ENCODE measurements around the gene UBN2.
A peak's percentile ranks its signal among the peaks of the same experiment; 100 is the strongest.
"Not testable (repeated sequence)": the region's sequence is repeated elsewhere in the genome, so short reads cannot be mapped to it uniquely, and the experiment has no call there.

The UBN2 gene

DNA sequence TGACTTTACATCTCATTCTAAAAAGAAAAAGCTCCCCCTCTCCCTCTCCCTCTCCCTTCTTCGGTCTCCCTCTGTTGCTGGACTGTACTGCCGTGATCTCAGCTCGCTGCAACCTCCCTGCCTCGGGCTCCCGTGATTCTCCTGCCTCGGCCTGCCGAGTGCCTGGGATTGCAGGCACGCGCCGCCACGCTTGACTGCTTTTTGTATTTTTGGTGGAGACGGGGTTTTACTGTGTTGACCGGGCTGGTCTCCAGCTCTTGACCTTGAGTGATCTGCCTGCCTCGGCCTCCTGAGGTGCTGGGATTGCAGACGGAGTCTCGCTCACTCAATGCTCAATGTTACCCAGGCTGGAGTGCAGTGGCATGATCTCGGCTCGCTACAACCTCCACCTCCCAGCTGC, 6.2 kb upstream of the UBN2 start:
- H3K36me3 Mint-ChIP-seq, H3K9me3 Mint-ChIP-seq, H3K4me3 Mint-ChIP-seq, H3K4me1 Mint-ChIP-seq, DNase-seq, CTCF ChIA-PET, H3K27ac Mint-ChIP-seq: not testable (repeated sequence)
- H3K27me3 Mint-ChIP-seq: peaks cover 28% of the 10 kb centered on the region

GRCh38 chr7:139225286-139226157, 5.5 kb upstream of the UBN2 start:
- H3K27me3 Mint-ChIP-seq: peaks cover 28% of the 10 kb centered on the region
- H3K9me3 Mint-ChIP-seq, H3K27ac Mint-ChIP-seq, H3K4me1 Mint-ChIP-seq, H3K4me3 Mint-ChIP-seq, DNase-seq, CTCF ChIA-PET, H3K36me3 Mint-ChIP-seq: not testable (repeated sequence)

- H3K9me3 Mint-ChIP-seq, CTCF ChIA-PET, H3K27ac Mint-ChIP-seq, H3K36me3 Mint-ChIP-seq, H3K4me3 Mint-ChIP-seq, DNase-seq, H3K4me1 Mint-ChIP-seq: not testable (repeated sequence)
- peaks cover 33% of the 10 kb centered on the region for H3K27me3 Mint-ChIP-seq
These were observed 4.9 kb upstream of the UBN2 start for GRCh38 chr7:139226158-139226515.

- H3K27ac Mint-ChIP-seq, H3K9me3 Mint-ChIP-seq, H3K4me1 Mint-ChIP-seq, CTCF ChIA-PET, DNase-seq, H3K4me3 Mint-ChIP-seq, H3K36me3 Mint-ChIP-seq: not testable (repeated sequence)
- H3K27me3 Mint-ChIP-seq: peaks cover 36% of the 10 kb centered on the region
These were observed 4.0 kb upstream of the UBN2 start for GRCh38 chr7:139226988-139227488.

DNA sequence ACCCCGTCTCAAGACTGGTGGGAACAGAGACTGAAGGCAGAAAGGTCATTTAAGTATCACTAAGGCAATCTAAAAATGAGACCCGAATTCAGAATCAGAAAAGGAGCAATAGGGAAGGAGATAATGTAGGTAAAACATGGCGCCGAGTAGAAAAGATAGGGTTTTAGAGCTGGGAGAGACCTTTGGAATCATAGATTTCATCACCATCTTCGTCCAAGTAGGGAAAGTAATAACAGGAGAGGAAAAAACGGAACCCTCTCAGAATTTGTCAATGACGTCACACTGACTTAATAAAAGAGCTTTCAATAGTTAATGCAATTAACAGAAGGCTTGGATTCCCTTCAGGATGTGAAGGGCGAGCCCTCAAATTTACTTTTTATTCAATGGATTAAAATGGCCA, 1.0 kb upstream of the UBN2 start:
- peaks cover 23% of the 10 kb centered on the region for H3K4me1 Mint-ChIP-seq
- H3K9me3 Mint-ChIP-seq: no peaks in the 10 kb centered on the region
- no peak overlapping the region for H3K27ac Mint-ChIP-seq
- peak overlapping the region; percentile 98 for H3K4me3 Mint-ChIP-seq
- no peak for DNase-seq
- peaks cover 3% of the 10 kb centered on the region for H3K36me3 Mint-ChIP-seq
- H3K27me3 Mint-ChIP-seq: peaks cover 28% of the 10 kb centered on the region
- CTCF ChIA-PET: interaction anchor here (1.2 kb wide), 1 partner anchor 109 kb away, joined by 3 read pairs; no protein-coding TSS in a partner anchor

- CTCF ChIA-PET: interaction anchor here (1.2 kb wide), 1 partner anchor 108 kb away, joined by 3 read pairs; no protein-coding TSS in a partner anchor
- Mint-ChIP-seq H3K9me3 (no peaks in the 10 kb centered on the region), H3K27ac (peak overlapping the region; percentile 22), H3K4me1 (peaks cover 23% of the 10 kb centered on the region), H3K36me3 (peaks cover 3% of the 10 kb centered on the region), H3K27me3 (peaks cover 24% of the 10 kb centered on the region), H3K4me3 (peak overlapping the region; percentile 98)
- DNase-seq: no peak
These were observed 608 bp upstream of the UBN2 start for GRCh38 chr7:139230484-139230773.

GRCh38 chr7:139231513-139232376, 708 bp downstream of the UBN2 start:
- H3K27ac Mint-ChIP-seq: peak overlapping the region; percentile 80
- H3K4me3 Mint-ChIP-seq: peak overlapping the region; percentile 98
- peaks cover 6% of the 10 kb centered on the region for H3K36me3 Mint-ChIP-seq
- H3K27me3 Mint-ChIP-seq: peaks cover 21% of the 10 kb centered on the region
- peak; percentile 40 for DNase-seq
- H3K4me1 Mint-ChIP-seq: peaks cover 25% of the 10 kb centered on the region
- H3K9me3 Mint-ChIP-seq: no peaks in the 10 kb centered on the region
- CTCF ChIA-PET: interaction anchor here (0.8 to 1.0 kb wide), 2 partner anchors 109 to 157 kb away, joined by 3 read pairs; no protein-coding TSS in a partner anchor

- Mint-ChIP-seq H3K27ac (peak overlapping the region; percentile 80), H3K27me3 (peaks cover 20% of the 10 kb centered on the region), H3K9me3 (no peaks in the 10 kb centered on the region), H3K4me1 (peaks cover 25% of the 10 kb centered on the region), H3K36me3 (peaks cover 6% of the 10 kb centered on the region), H3K4me3 (peak overlapping the region; percentile 93)
- no peak for DNase-seq
- CTCF ChIA-PET: interaction anchor here (0.8 to 1.0 kb wide), 2 partner anchors 108 to 157 kb away, joined by 3 read pairs; no protein-coding TSS in a partner anchor
These were observed 1.3 kb downstream of the UBN2 start for GRCh38 chr7:139232377-139232717.

DNA sequence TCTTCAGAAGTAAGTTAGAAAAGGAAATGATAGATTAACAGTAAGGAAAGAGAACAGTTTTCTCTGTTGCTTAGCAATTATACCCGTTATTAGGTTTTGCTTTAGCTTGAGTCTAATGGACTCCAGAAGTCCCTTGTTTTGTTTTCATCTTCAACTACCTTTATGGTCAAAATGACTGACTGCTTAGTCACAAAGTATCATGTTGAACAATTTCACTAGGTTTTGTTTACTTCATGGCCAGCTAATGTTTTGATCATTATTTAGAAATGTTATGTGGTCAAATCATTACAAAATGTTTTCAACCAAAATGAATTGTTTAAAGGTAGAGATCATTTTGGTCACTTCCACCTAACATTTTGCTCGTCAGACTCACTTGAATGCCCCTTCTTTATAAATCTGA, 1.9 kb downstream of the UBN2 start:
- DNase-seq: no peak
- Mint-ChIP-seq H3K4me3 (peak overlapping the region; percentile 93), H3K27me3 (peaks cover 16% of the 10 kb centered on the region), H3K27ac (no peak overlapping the region), H3K4me1 (peaks cover 25% of the 10 kb centered on the region), H3K36me3 (peaks cover 11% of the 10 kb centered on the region), H3K9me3 (no peaks in the 10 kb centered on the region)
- CTCF ChIA-PET: interaction anchor here (0.8 to 1.0 kb wide), 2 partner anchors 107 to 158 kb away, joined by 3 read pairs; no protein-coding TSS in a partner anchor

DNA sequence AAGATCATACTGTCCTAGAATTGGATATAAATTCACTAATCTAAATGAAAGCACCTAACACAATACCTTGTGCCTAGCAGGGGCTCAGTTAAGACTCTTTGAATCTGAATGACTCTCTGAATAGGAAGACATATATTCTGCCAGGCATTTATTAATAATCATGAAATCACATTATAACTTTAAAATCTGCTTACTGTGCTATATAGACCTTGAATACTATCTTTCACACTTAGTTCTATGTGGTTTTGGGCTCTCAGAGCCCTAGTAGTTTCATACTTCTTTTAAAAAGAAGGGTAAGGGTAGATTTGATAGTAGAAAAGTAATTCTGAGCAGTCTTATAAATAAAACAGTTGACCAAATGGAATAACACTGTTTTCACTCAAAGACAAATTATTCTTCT, 10.2 kb downstream of the UBN2 start:
- CTCF ChIA-PET: no interaction called here
- no peaks in the 10 kb centered on the region for H3K27me3 Mint-ChIP-seq
- no peak overlapping the region for H3K27ac Mint-ChIP-seq
- no peaks in the 10 kb centered on the region for H3K9me3 Mint-ChIP-seq
- H3K4me1 Mint-ChIP-seq: peaks cover 4% of the 10 kb centered on the region
- DNase-seq: no peak
- H3K36me3 Mint-ChIP-seq: peaks cover 32% of the 10 kb centered on the region
- H3K4me3 Mint-ChIP-seq: no peak overlapping the region

DNA sequence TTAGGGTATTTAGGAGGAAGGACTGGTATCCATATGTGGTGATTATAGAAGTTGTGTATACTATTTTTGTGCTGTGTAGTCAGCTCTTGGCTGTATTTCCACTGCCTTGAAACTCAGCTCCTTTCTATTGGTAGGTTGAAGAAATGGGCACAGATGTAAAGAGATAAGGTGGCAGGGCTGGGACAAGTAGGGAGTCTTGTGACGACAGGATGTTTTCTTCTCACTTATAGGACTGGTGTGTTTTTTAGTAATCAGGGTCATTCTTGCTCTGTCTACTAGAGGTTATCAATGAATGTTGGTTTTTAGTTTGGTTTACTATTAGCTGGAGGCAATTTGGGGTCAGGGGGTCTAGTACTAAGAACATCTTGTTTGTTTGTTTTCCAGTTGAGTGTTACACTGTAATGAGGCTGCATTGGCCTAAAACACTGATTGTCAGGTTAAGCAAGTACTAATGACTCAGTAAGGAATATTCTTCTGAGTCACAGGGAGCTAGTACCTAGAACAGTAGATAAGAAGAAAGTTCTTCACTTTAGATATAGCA, 11.8 kb downstream of the UBN2 start:
- Mint-ChIP-seq H3K4me3 (no peak overlapping the region), H3K27ac (no peak overlapping the region)

DNA sequence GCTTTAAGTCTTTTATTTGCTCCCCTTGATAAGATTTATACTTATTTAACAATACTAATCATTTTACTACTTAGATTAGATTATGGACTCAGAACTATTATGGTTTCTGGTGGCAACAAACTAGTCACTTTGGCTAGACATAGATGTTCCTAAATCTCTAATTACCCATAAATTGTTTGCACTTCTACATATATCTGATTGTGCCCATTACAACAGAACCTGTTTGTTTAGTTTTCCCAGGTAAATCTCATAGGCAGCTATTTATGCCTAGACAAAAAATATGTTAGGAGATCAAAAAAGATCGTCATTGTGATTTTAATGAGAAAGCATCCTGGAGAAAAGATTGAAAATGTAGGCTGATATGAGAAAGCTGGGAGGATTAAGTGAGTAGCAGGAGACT, 14.4 kb downstream of the UBN2 start:
- H3K27me3 Mint-ChIP-seq: no peaks in the 10 kb centered on the region
- no peaks in the 10 kb centered on the region for H3K9me3 Mint-ChIP-seq
- DNase-seq: no peak
- peaks cover 4% of the 10 kb centered on the region for H3K4me1 Mint-ChIP-seq
- peaks cover 26% of the 10 kb centered on the region for H3K36me3 Mint-ChIP-seq
- CTCF ChIA-PET: no interaction called here
- H3K27ac Mint-ChIP-seq: no peak overlapping the region
- no peak overlapping the region for H3K4me3 Mint-ChIP-seq

More for the DNA sequence above, 11.8 kb downstream of the UBN2 start:
- no peak for DNase-seq
- no peaks in the 10 kb centered on the region for H3K9me3 Mint-ChIP-seq
- H3K4me1 Mint-ChIP-seq: peaks cover 4% of the 10 kb centered on the region
- H3K27me3 Mint-ChIP-seq: no peaks in the 10 kb centered on the region
- CTCF ChIA-PET: no interaction called here
- peaks cover 32% of the 10 kb centered on the region for H3K36me3 Mint-ChIP-seq

DNA sequence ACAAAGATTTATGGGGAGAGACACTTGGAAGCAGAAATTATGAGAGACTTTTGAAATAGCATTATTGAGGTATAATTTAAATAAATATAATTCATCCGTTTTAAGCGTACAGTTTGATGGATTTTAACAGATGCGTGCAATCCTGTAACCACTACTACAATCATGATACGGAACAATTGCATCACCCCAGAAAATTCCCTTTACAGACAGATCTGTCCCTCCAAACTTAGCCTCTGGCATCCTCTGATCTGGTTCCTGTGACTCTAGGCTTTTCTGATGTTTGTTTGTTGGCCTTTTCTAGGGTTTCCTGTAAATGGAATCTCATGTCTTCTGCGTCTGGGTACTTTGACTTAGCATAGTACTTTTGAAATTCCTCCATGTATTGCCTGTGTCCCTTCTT, 15.5 kb downstream of the UBN2 start:
- DNase-seq: no peak
- Mint-ChIP-seq H3K4me3 (no peak overlapping the region), H3K36me3 (peaks cover 29% of the 10 kb centered on the region), H3K4me1 (peaks cover 4% of the 10 kb centered on the region), H3K27me3 (no peaks in the 10 kb centered on the region), H3K27ac (no peak overlapping the region), H3K9me3 (no peaks in the 10 kb centered on the region)
- CTCF ChIA-PET: no interaction called here

- no peak overlapping the region for H3K27ac Mint-ChIP-seq
- H3K27me3 Mint-ChIP-seq: no peaks in the 10 kb centered on the region
- H3K9me3 Mint-ChIP-seq: no peaks in the 10 kb centered on the region
- H3K4me1 Mint-ChIP-seq: peaks cover 4% of the 10 kb centered on the region
- no peak for DNase-seq
- H3K4me3 Mint-ChIP-seq: no peak overlapping the region
- H3K36me3 Mint-ChIP-seq: peaks cover 29% of the 10 kb centered on the region
- CTCF ChIA-PET: no interaction called here
These were observed 15.9 kb downstream of the UBN2 start for GRCh38 chr7:139246905-139247304.

Measured in activated naive CD4-positive, alpha-beta T cell treated with anti-CD3 and anti-CD28 coated beads, Interleukin-2, amount 10 ng/mL, durations not matched to agents 7 days and 5 days (primary cell).